GF-D8 (cell line): Measurements from ENCODE around the gene SCGB2B2.
"Not testable (repeated sequence)": the region's sequence is repeated elsewhere in the genome, so short reads cannot be mapped to it uniquely, and the experiment has no call there.

Experiments
- DNase-seq: peaks from one replicate; lab custom pipeline; 2025; lab: John Stamatoyannopoulos, UW

SCGB2B2 gene

GRCh38 chr19:34676697-34677385 is at the start of gene SCGB2B2:
SCGB2B2 (minus strand) TSS chr19:34677159; CDS start chr19:34594563, 82,596 bp downstream.
- peak; percentile 83 for DNase-seq

GRCh38 chr19:34725400-34725799 is 48.4 kb upstream of the SCGB2B2 start:
- no peak for DNase-seq

GRCh38 chr19:34722353-34722752 is 45.4 kb upstream of the SCGB2B2 start:
- no peak for DNase-seq

- DNase-seq = no peak
Observed at GRCh38 chr19:34715357-34715756, 38.4 kb upstream of the SCGB2B2 start.

GRCh38 chr19:34713262-34713637 is 36.3 kb upstream of the SCGB2B2 start:
- no peak for DNase-seq

- peak; percentile 5 for DNase-seq
Observed at GRCh38 chr19:34712395-34713261, 35.7 kb upstream of the SCGB2B2 start.

- DNase-seq = no peak
Observed at GRCh38 chr19:34711890-34712289, 34.9 kb upstream of the SCGB2B2 start.

GRCh38 chr19:34707661-34708060 is 30.7 kb upstream of the SCGB2B2 start:
- DNase-seq = no peak

- no peak for DNase-seq
Observed at GRCh38 chr19:34692549-34692948, 15.6 kb upstream of the SCGB2B2 start.

- no peak for DNase-seq
Observed at GRCh38 chr19:34690372-34690771, 13.4 kb upstream of the SCGB2B2 start.

- DNase-seq = no peak
Observed at GRCh38 chr19:34688592-34688991, 11.6 kb upstream of the SCGB2B2 start.

- no peak for DNase-seq
Observed at GRCh38 chr19:34687348-34687747, 10.4 kb upstream of the SCGB2B2 start.

GRCh38 chr19:34686455-34686854 is 9.5 kb upstream of the SCGB2B2 start:
- no peak for DNase-seq

GRCh38 chr19:34685266-34685665 is 8.3 kb upstream of the SCGB2B2 start:
- not testable (repeated sequence) for DNase-seq

- DNase-seq = no peak
Observed at GRCh38 chr19:34681478-34681877, 4.5 kb upstream of the SCGB2B2 start.

- no peak for DNase-seq
Observed at GRCh38 chr19:34678421-34678820, 1.5 kb upstream of the SCGB2B2 start.

- DNase-seq = no peak
Observed at GRCh38 chr19:34678085-34678412, 1.1 kb upstream of the SCGB2B2 start.

GRCh38 chr19:34677386-34678084 is 576 bp upstream of the SCGB2B2 start, which contains the start of gene ZNF302:
ZNF302 (plus strand) TSS chr19:34677678; CDS start chr19:34678805, 1,127 bp downstream.
- peak; percentile 90 for DNase-seq

GRCh38 chr19:34675919-34676318 is 1.0 kb downstream of the SCGB2B2 start:
- DNase-seq = no peak

GRCh38 chr19:34675250-34675649 is 1.7 kb downstream of the SCGB2B2 start:
- DNase-seq = no peak

- no peak for DNase-seq
Observed at GRCh38 chr19:34673590-34673989, 3.4 kb downstream of the SCGB2B2 start.

- no peak for DNase-seq
Observed at GRCh38 chr19:34671972-34672371, 5.0 kb downstream of the SCGB2B2 start.

- DNase-seq = no peak
Observed at GRCh38 chr19:34669305-34669704, 7.7 kb downstream of the SCGB2B2 start.
